ENCODE data around the gene KCNK16.

DNA sequence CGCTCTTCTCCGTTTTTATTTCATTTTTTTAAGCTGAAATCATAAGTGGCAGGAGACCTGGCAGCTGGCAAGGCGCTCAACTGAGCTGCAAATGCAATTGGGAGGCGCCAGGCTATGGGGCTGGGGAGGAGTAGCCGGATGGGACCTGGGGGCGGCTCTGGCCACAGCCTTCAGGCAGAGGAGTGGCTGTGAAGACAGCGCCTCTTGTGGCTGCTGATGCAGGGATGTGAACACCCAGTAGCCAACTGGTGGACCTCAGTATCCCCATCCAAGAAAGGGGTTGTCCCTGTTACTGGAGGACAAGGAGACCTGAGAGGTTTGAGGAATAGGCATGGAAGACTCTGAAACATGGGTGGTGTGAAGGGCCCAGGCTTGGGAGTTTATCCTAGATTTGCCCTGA is 20.9 kb downstream of the KCNK16 start:
- no peak for TF ChIP-seq EZH2 (conservative IDR thresholded peaks at IDR 0.05; ENCODE audit: low read depth, low read length)
- TF ChIP-seq SIX1 (CRISPR knock-in tag; IDR thresholded peaks at IDR 0.05; ENCODE audit: borderline replicate concordance): no peak

Data from HepG2 (cell line).